ENCODE measurements around the gene TLX3.

DNA sequence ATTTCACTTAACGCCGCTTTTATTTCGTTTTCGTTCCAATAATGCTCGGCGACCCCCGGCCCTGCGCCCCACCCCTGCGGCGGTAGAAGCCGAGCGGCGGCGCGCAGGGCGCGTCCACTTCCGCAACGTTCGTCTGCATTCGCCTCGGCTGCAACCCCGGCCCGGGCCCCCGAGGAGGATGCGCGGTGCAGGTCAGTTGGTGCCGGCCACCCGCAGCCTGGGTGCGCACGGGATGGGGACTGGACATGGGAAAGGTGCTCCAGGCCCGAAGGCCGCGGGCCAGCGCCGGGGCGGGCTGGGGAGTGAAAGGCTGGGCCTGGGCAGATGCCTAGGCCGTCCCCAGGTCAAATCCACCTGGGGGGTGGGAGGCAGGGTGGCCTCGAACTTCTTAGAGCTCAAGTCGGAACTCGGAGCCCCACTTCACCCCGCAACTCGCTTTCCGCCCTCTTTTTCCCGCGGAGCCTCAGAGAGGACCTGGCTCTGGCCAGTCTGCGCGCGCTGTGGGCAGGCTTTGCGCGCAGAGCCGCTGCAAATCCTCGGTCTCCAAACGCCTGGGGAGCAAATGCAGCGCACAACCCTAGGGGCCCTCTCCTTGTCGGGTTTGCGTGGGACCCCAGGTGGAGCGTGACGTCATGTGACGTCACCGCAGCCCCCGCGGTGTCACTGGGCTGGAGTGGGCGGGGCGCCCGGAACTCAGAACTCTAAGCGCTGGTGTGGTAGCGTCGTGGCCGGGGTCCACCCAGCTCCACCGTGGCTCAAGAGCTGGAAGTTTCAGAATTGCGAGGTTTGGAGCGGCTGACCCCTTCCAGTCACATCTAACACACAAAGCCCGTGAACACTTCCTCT lies 3.3 kb downstream of the TLX3 start:
- no peak for TF ChIP-seq POLR2A (IDR thresholded peaks at IDR 0.05)
- TF ChIP-seq, protein P1, sequence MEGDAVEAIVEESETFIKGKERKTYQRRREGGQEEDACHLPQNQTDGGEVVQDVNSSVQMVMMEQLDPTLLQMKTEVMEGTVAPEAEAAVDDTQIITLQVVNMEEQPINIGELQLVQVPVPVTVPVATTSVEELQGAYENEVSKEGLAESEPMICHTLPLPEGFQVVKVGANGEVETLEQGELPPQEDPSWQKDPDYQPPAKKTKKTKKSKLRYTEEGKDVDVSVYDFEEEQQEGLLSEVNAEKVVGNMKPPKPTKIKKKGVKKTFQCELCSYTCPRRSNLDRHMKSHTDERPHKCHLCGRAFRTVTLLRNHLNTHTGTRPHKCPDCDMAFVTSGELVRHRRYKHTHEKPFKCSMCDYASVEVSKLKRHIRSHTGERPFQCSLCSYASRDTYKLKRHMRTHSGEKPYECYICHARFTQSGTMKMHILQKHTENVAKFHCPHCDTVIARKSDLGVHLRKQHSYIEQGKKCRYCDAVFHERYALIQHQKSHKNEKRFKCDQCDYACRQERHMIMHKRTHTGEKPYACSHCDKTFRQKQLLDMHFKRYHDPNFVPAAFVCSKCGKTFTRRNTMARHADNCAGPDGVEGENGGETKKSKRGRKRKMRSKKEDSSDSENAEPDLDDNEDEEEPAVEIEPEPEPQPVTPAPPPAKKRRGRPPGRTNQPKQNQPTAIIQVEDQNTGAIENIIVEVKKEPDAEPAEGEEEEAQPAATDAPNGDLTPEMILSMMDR (IDR thresholded peaks at IDR 0.05): no peak

Data from lower leg skin (tissue), 3 donors.